GM12891 (cell line): ENCODE measurements around the gene LRRC59.

ENCODE experiments used
- POLR2A ChIP-seq: IDR thresholded peaks from 2 replicates; pipeline ENCODE4 v1.6.1; 2011; ENCODE audit warnings: low read depth, low read length, control low read depth
- POLR2AphosphoS5 ChIP-seq: IDR thresholded peaks from 2 replicates; pipeline ENCODE4 v1.6.1; 2011; ENCODE audit warnings: low read depth, low read length, control low read depth
- TAF1 ChIP-seq: IDR thresholded peaks from 2 replicates; pipeline ENCODE4 v1.6.1; 2011; ENCODE audit warnings: low read depth, low read length, control low read depth

- TF ChIP-seq POLR2AphosphoS5 = no peak
- no peak for TF ChIP-seq POLR2A
- no peak for TF ChIP-seq TAF1
These were observed 50.8 kb downstream of the LRRC59 start for GRCh38 chr17:50346313-50347116.
